KMS-11 (cell line): Measurements from ENCODE around the gene BICRA.

ENCODE experiments used
- H2AFZ ChIP-seq: fragments of 200-600 bp; sonication (generic); 2 replicates; pipeline ENCODE4 v1.6.1; 2016; ENCODE audit warnings: antibody characterized with exemption, mixed run types, low read depth
- H3K27ac ChIP-seq: fragments of 200-600 bp; sonication (generic); 2 replicates; pipeline ENCODE4 v1.6.1; 2016; ENCODE audit warnings: mild to moderate bottlenecking, mixed run types
- H3K27me3 ChIP-seq: fragments of 200-600 bp; sonication (generic); 2 replicates; pipeline ENCODE4 v1.6.1; 2017; ENCODE audit warnings: mild to moderate bottlenecking, low read depth, mixed run types, moderate library complexity; ENCODE audit not compliant: insufficient read depth
- H3K36me3 ChIP-seq: fragments of 200-600 bp; sonication (generic); 2 replicates; pipeline ENCODE4 v1.6.1; 2017; ENCODE audit warnings: mild to moderate bottlenecking, mixed run types; ENCODE audit not compliant: insufficient read depth
- H3K4me1 ChIP-seq: fragments of 200-600 bp; sonication (generic); 2 replicates; pipeline ENCODE4 v1.6.1; 2016; ENCODE audit warnings: mild to moderate bottlenecking, low read depth, mixed run types; ENCODE audit not compliant: poor library complexity, severe bottlenecking
- H3K4me2 ChIP-seq: fragments of 200-600 bp; sonication (generic); 2 replicates; pipeline ENCODE4 v1.7.0; 2016; ENCODE audit warnings: mild to moderate bottlenecking, mixed run types
- H3K4me3 ChIP-seq: fragments of 200-600 bp; sonication (generic); IDR thresholded peaks from 2 replicates; pipeline ENCODE4 v1.6.1; 2017; ENCODE audit warnings: low read depth, low read length, mixed read lengths; ENCODE audit not compliant: insufficient read depth
- H3K79me2 ChIP-seq: fragments of 200-600 bp; sonication (generic); 2 replicates; pipeline ENCODE4 v1.6.1; 2016; ENCODE audit warnings: low read depth, mixed run types; ENCODE audit not compliant: insufficient read depth
- H3K9ac ChIP-seq: fragments of 200-600 bp; sonication (generic); 2 replicates; pipeline ENCODE4 v1.6.1; 2016; ENCODE audit warnings: mild to moderate bottlenecking, mixed run types
- H4K20me1 ChIP-seq: fragments of 200-600 bp; sonication (generic); 2 replicates; pipeline ENCODE4 v1.6.1; 2016; ENCODE audit warnings: mild to moderate bottlenecking, mixed run types; ENCODE audit not compliant: insufficient read depth
- CTCF ChIP-seq: fragments of 200-600 bp; sonication (generic); conservative IDR thresholded peaks from 2 replicates; pipeline ENCODE4 v1.6.1; 2017; ENCODE audit warnings: low read depth, mild to moderate bottlenecking, antibody characterized with exemption, low read length, moderate library complexity, mixed read lengths

BICRA gene

GRCh38 chr19:47676811-47677210 lies 67.9 kb downstream of the BICRA start:
- H3K79me2 ChIP-seq = no peaks in the 10 kb centered on the region
- no peak overlapping the region for H3K27ac ChIP-seq
- no peak overlapping the region for H3K4me2 ChIP-seq
- H3K9ac ChIP-seq = no peak overlapping the region
- no peak overlapping the region for H3K4me3 ChIP-seq
- no peak for TF ChIP-seq CTCF
- H3K4me1 ChIP-seq = no peaks in the 10 kb centered on the region
- H4K20me1 ChIP-seq = no peaks in the 10 kb centered on the region
- no peaks in the 10 kb centered on the region for H3K36me3 ChIP-seq
- H2AFZ ChIP-seq = no peak overlapping the region
- H3K27me3 ChIP-seq = no peaks in the 10 kb centered on the region

- H3K27me3 ChIP-seq = no peaks in the 10 kb centered on the region
- H3K4me1 ChIP-seq = no peaks in the 10 kb centered on the region
- no peak for TF ChIP-seq CTCF
- no peak overlapping the region for H3K4me3 ChIP-seq
- H3K27ac ChIP-seq = no peak overlapping the region
- H3K36me3 ChIP-seq = no peaks in the 10 kb centered on the region
- no peaks in the 10 kb centered on the region for H3K79me2 ChIP-seq
- H3K9ac ChIP-seq = no peak overlapping the region
- H3K4me2 ChIP-seq = no peak overlapping the region
- H4K20me1 ChIP-seq = no peaks in the 10 kb centered on the region
- no peak overlapping the region for H2AFZ ChIP-seq
These were observed 70.4 kb downstream of the BICRA start for GRCh38 chr19:47679251-47679900.

DNA sequence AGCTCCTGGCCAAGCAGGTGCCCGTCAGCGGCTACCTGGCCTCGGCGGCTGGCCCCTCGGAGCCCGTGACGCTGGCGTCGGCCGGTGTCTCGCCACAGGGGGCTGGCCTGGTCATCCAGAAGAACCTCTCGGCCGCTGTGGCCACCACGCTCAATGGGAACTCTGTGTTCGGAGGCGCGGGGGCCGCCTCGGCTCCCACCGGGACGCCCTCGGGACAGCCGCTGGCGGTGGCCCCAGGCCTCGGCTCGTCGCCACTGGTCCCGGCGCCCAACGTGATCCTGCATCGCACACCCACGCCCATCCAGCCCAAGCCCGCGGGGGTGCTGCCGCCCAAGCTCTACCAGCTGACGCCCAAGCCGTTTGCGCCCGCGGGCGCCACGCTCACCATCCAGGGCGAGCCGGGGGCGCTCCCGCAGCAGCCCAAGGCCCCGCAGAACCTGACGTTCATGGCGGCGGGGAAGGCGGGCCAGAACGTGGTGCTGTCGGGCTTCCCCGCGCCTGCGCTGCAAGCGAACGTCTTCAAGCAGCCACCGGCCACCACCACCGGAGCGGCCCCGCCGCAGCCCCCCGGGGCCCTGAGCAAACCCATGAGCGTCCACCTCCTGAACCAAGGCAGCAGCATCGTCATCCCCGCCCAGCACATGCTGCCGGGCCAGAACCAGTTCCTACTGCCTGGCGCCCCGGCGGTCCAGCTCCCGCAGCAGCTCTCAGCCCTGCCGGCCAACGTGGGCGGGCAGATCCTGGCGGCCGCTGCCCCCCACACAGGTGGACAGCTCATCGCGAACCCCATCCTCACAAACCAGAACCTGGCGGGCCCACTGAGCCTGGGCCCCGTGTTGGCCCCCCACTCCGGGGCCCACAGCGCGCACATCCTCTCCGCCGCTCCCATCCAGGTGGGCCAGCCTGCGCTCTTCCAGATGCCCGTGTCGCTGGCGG lies 71.3 kb downstream of the BICRA start:
- Histone ChIP-seq H3K4me3 (no peak overlapping the region), H3K27ac (no peak overlapping the region), H3K79me2 (no peaks in the 10 kb centered on the region), H4K20me1 (no peaks in the 10 kb centered on the region), H3K9ac (no peak overlapping the region), H3K4me2 (no peak overlapping the region), H3K4me1 (no peaks in the 10 kb centered on the region), H3K27me3 (no peaks in the 10 kb centered on the region), H2AFZ (no peak overlapping the region), H3K36me3 (no peaks in the 10 kb centered on the region)
- TF ChIP-seq CTCF = no peak

- no peaks in the 10 kb centered on the region for H4K20me1 ChIP-seq
- no peaks in the 10 kb centered on the region for H3K4me1 ChIP-seq
- no peak overlapping the region for H3K27ac ChIP-seq
- H3K4me2 ChIP-seq = no peak overlapping the region
- H2AFZ ChIP-seq = no peak overlapping the region
- H3K79me2 ChIP-seq = no peaks in the 10 kb centered on the region
- no peak overlapping the region for H3K9ac ChIP-seq
- no peaks in the 10 kb centered on the region for H3K27me3 ChIP-seq
- no peak overlapping the region for H3K4me3 ChIP-seq
- H3K36me3 ChIP-seq = no peaks in the 10 kb centered on the region
- no peak for TF ChIP-seq CTCF
These were observed 72.0 kb downstream of the BICRA start for GRCh38 chr19:47680858-47681332.
